Stimulated activated CD8-positive, alpha-beta memory T cell treated with anti-CD3 and anti-CD28 coated beads, Interleukin-7, amount 100 ng/mL, for 24 hours (primary cell): Measurements from ENCODE around the gene LAMA5.

Source experiments
- DNase-seq: peaks from one replicate; pipeline ENCODE4 v3.0.0-alpha.2; 2020; ENCODE audit warnings: low read depth

LAMA5 gene

GRCh38 chr20:62289898-62290297, 77.2 kb downstream of the LAMA5 start:
- DNase-seq: no peak

DNA sequence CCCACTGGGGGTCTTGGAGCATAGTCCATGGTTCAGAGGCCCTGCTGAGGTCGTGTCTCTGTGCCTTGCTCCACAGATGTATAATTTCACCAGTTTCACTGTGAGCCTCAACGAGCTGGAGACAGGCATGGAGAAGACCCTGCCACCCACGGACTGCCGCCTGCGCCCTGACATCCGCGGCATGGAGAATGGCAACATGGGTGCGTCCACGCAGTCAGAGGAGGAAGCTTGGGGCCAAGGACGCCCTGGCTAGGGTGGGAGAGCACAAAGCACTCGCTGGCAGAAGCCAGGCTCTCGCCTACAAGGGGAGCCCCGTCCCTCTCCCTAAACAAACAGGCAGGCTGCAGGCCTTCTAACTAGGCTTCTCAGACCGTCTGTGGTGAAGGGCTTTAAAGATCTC, 78.0 kb downstream of the LAMA5 start:
- DNase-seq: no peak

DNA sequence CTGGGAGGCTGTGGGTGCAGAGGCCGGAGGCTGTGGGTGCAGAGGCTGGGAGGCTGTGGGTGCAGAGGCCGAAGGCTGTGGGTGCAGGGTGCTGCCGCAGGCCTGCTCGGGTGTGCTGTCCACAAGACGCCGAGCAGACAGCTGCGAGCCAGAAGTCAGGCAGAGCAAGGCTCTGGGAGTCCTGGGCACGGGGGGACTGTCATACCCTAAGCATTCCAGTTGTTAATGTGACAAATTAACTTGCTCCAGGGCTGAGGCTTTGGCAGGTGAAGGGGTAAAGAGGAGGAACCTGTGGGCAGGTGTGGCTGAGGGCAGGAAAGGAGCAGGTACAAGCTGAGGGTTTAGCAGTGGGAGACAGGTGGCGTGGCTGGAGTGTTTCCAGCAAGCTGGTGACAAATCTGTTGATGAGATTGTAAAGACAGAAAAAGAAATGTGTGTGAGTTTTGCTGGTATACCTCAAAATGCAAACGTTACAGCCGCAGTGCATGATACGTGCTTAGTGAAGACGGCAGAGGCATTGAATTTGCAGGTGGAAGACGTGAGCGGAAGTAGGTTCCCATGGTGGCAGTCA, 78.5 kb downstream of the LAMA5 start:
- no peak for DNase-seq

DNA sequence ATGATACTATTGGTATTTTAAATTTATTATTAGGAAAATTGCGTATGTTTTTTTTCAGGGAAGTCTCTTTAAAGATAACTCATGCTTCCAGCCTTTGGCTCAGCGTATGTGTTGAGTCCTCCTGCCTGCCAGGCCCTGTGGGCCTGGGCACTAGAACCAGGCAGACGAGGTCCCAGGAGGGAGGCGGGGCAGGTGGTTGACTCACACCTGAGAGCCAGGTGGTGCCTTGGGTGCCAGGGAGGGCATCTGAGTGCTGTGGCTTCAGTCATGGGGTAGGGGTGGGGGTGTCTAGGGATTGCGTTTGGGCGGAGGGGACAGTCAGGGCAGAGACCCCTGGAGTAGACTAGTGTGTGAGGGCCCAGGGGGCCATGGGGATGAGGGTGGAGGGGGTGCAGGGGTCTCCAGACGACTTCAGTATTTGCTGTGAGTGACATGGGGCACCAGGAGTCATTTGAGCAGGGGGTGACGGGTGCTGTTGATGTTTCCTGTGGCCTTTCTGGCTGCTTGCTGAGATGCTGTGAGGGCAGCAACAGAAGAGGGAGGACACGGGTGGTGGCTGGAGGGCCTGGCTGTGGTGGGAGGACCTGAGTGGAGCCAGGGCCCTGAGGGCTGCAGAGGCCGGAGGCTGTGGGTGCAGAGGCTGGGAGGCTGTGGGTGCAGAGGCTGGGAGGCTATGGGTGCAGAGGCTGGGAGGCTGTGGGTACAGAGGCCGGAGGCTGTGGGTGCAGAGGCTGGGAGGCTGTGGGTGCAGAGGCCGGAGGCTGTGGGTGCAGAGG, 79.2 kb downstream of the LAMA5 start:
- no peak for DNase-seq

DNA sequence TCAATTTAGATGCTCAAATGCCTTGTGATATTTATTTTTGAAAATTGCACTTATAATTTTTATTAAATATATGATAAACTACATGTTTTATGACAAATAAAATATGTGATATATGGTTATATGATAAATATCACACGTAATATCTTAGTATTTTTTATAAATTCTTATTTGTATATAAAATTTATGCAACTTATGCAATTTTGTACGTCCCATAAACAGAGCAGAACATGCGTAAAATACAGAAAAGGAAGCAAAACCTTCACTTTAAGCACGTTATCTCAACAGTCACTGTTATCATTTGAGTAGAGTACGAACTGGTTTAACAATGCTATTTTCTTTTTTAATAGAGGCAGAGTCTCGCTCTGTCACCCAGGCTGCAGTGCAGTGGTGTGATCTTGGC, 80.0 kb downstream of the LAMA5 start:
- DNase-seq: no peak

GRCh38 chr20:62286493-62287064, 80.5 kb downstream of the LAMA5 start:
- no peak for DNase-seq

- DNase-seq: no peak
These were observed 81.4 kb downstream of the LAMA5 start for GRCh38 chr20:62285722-62286121.

DNA sequence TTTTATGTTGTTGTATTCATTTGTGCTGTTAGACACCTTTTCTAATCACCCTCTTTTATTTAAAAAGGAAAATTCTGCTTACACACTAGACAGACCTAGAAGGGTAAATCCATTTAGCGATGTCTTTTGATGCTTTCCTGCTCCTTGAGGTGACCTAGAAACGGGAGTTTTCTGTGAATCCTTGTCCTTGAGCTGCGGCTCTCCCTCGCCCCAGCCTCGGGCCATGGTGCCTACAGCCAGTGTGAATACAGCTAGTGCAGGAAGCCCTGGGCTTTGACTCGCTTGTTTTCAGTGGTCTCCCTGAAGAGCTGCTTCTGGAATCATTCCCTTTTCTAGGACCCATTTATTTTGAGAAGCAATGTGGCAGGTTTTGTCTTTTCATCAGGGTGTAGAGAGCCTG, 82.0 kb downstream of the LAMA5 start:
- no peak for DNase-seq

- no peak for DNase-seq
These were observed 82.7 kb downstream of the LAMA5 start for GRCh38 chr20:62284448-62284847.

GRCh38 chr20:62282877-62283503, 84.1 kb downstream of the LAMA5 start:
- DNase-seq: no peak

DNA sequence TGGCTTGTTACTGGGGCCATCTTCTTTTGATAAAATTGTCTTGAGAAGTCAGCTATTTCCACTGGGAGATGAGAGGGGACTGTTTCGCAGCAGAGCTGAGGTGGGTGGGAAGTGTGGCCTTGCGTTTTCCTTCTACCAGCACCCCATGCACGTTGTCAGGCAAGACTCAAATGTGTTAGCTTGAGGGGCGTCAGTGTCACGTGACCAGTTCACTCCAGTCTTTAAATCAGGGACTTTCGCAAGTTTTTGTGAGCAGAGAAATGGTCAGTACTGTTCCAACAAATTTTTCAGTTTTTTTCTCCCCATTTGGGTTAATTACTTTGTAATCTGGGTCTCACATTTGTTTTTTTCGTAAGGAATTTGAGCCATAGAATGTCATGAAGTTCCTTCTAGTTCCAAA, 85.0 kb downstream of the LAMA5 start:
- DNase-seq: no peak

GRCh38 chr20:62281161-62281933, 85.8 kb downstream of the LAMA5 start:
- no peak for DNase-seq

- no peak for DNase-seq
These were observed 86.8 kb downstream of the LAMA5 start for GRCh38 chr20:62280303-62280702.

DNA sequence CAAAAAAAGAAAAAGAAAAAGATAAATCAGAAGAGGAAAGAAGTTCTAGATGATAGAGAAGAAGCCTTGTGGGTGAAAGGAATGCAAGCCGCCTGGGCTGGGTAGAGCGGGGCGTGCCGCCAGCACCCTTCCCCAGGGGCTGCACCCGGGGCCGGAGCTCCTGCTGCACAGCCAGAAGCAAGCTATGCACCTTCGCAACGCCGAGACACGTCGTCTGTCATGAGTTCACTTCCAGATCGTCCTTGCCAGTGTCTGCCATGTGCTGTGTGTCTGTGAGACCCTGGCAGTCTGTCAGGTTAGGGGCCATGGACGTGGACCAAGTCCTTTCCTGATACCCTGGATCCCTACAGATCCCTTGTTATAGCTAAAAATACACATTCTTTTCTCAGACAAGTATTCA, 89.9 kb downstream of the LAMA5 start:
- no peak for DNase-seq

- DNase-seq: no peak
These were observed 90.7 kb downstream of the LAMA5 start for GRCh38 chr20:62276439-62276838.

- DNase-seq: no peak
These were observed 91.9 kb downstream of the LAMA5 start for GRCh38 chr20:62275219-62275618.

- no peak for DNase-seq
These were observed 92.7 kb downstream of the LAMA5 start for GRCh38 chr20:62274332-62274950.

GRCh38 chr20:62273416-62273815, 93.7 kb downstream of the LAMA5 start:
- no peak for DNase-seq

GRCh38 chr20:62272200-62272599, 94.9 kb downstream of the LAMA5 start:
- no peak for DNase-seq

DNA sequence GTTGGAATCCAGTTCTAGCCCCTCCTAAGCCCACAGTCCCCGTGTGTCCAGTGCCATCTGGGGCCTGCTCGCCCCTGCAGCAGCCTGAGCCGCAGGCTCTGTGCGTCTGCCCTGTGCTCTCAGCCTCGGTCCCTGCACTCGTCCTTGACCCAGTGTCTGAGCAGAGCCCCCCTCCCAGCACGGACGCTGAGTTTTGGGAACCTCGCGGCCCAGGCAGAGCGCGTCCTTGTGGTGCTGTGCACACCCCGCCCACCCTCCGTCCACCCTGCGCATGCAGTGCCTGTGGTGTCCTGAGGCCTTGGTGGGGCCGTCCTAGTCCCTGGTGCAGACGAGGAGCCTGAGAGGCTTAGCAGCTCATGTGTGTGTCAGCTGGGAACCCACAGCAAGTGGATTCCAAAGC, 97.2 kb downstream of the LAMA5 start:
- no peak for DNase-seq

DNA sequence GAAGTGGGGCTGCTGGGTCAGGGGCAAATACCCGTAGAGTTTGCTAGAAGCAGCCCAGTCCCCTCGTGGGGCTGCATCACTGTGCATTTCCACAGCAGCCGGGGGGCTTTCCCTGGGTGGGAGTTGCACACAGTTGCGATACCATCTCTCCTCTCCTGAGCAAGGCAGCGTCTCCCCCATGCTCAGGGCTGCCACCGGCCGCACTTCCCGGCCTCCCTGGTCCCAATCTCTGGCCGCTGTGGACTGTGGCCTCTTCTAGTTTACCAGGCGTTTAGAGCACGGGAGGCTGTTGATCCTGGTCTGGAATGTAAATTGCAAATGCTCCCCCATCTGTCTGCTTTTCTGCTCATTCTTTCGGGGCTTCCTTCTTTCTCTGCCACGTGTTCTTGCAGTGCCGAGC, 97.7 kb downstream of the LAMA5 start:
- no peak for DNase-seq
